AG04450 (cell line): ENCODE data around the gene RPUSD3. TPM values are rescaled to one million over a fixed set of nuclear protein-coding genes. Genes with fewer than 3 reads are reported as not detected.

Experiments used
- CTCF ChIA-PET: fragments of 300-600, 350-600 bp; formaldehyde crosslinking; extraction: SDS; loops from one replicate; lab custom pipeline; 2022; ENCODE audit warnings: antibody characterized with exemption, inconsistent platforms; lab: Charles Lee
- POLR2A ChIA-PET: fragments of 350-600 bp; formaldehyde crosslinking; extraction: SDS; loops from one replicate; lab custom pipeline; 2021; ENCODE audit warnings: antibody characterized with exemption, inconsistent platforms; lab: Yijun Ruan, JAX
- DNase-seq: peaks from one replicate; pipeline ENCODE4 v3.0.0-alpha.2; 2011; ENCODE audit warnings: low read depth, low spot score
- H3K27ac ChIP-seq: one replicate; pipeline ENCODE4 v1.5.1; 2012; ENCODE audit warnings: low read depth, low read length, control low read depth
- H3K27me3 ChIP-seq: one replicate; pipeline ENCODE4 v1.6.0; 2012; ENCODE audit warnings: low read length; ENCODE audit not compliant: control insufficient read depth, insufficient read depth
- H3K4me3 ChIP-seq: 2 replicates; pipeline ENCODE4 v1.5.1; 2011; ENCODE audit warnings: mild to moderate bottlenecking, low read depth, low read length, control low read depth
- H3K9me3 ChIP-seq: 2 replicates; pipeline ENCODE4 v1.5.1; 2012; ENCODE audit warnings: low read length; ENCODE audit not compliant: control insufficient read depth, insufficient read depth
- polyA plus RNA-seq: library from polyadenylated mRNA; depleted of rRNA; stranded (reverse); fragments of >200 nt; gene quantifications from 2 replicates; pipeline ENCODE4 v1.2.3, GENCODE V29; 2011
- TF ChIP-seq, protein P1 (sequence below): IDR thresholded peaks from 2 replicates; pipeline ENCODE4 v1.5.1; 2011; ENCODE audit warnings: low read depth, low read length, control low read depth, inconsistent platforms

Gene RPUSD3
- polyA plus RNA-seq, 1 experiment: 29.0 TPM

DNA sequence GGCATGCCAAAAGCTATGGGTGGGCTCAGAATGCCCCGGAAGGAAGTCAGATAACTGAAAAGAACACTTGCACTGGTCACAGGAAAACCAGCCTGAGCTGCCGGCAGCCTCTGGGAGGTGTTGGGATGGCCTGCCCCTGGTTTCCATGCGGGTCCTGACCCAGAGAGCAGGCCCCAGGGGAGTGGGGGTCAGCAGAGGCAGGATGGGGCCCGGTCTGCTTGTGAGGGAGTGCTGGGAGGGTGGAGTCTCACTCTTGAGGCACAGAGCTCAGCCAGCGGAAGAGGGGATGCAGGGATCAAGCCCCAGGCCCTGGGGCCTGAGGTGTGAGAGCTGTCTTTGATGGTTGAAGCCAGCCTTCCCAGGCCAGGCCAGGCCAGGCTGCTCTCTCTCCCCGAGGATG, 2.4 kb upstream of the RPUSD3 start:
- CTCF ChIA-PET: interaction anchor here (1.0 to 1.6 kb wide), 3 partner anchors 68 to 100 kb away, joined by 3 to 5 read pairs (median 4); no protein-coding TSS in a partner anchor
- H3K9me3 ChIP-seq: peaks cover 4% of the 10 kb centered on the region; the same call in 1 of the 2 replicates
- POLR2A ChIA-PET: interaction anchor here (0.6 kb wide), 1 partner anchor 45 kb away, joined by 3 read pairs; no protein-coding TSS in a partner anchor
- H3K27ac ChIP-seq: no peak overlapping the region
- TF ChIP-seq, protein P1, sequence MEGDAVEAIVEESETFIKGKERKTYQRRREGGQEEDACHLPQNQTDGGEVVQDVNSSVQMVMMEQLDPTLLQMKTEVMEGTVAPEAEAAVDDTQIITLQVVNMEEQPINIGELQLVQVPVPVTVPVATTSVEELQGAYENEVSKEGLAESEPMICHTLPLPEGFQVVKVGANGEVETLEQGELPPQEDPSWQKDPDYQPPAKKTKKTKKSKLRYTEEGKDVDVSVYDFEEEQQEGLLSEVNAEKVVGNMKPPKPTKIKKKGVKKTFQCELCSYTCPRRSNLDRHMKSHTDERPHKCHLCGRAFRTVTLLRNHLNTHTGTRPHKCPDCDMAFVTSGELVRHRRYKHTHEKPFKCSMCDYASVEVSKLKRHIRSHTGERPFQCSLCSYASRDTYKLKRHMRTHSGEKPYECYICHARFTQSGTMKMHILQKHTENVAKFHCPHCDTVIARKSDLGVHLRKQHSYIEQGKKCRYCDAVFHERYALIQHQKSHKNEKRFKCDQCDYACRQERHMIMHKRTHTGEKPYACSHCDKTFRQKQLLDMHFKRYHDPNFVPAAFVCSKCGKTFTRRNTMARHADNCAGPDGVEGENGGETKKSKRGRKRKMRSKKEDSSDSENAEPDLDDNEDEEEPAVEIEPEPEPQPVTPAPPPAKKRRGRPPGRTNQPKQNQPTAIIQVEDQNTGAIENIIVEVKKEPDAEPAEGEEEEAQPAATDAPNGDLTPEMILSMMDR: no peak
- no peak overlapping the region for H3K4me3 ChIP-seq
- no peak for DNase-seq
- H3K27me3 ChIP-seq: no peaks in the 10 kb centered on the region

- H3K27me3 ChIP-seq: no peaks in the 10 kb centered on the region
- CTCF ChIA-PET: interaction anchor here (0.9 kb wide), 1 partner anchor 106 kb away, joined by 3 read pairs; no protein-coding TSS in a partner anchor
- H3K4me3 ChIP-seq: no peak overlapping the region
- no peak for DNase-seq
- POLR2A ChIA-PET: no interaction called here
- TF ChIP-seq, protein P1: no peak
- H3K27ac ChIP-seq: no peak overlapping the region
- H3K9me3 ChIP-seq: no peaks in the 10 kb centered on the region; the same call in 1 of the 2 replicates
Measured at GRCh38 chr3:9841015-9841414, 2.8 kb downstream of the RPUSD3 start.

DNA sequence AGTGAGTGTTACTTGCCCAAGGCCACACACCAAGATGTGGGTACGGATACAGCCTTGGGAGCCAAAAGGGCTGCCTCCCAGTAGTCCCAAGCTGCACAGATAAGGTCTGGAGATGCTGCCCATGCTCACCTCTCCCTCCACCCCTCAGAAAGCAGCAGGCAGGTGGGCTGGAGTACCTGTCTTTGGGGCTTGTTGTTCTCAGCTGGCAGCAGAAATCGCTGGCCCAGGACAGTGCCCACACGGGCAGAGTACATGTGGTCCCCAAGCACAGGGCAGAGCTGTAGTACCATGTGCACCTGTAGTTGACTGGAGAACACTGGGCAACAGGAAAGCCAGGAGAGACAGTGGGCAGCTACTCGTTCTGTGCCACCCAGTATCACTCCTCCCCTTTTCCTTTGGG, 5.0 kb downstream of the RPUSD3 start:
- no peak overlapping the region for H3K27ac ChIP-seq
- no peak overlapping the region for H3K4me3 ChIP-seq
- TF ChIP-seq, protein P1: no peak
- H3K27me3 ChIP-seq: no peaks in the 10 kb centered on the region
- ChIA-PET POLR2A (interaction anchor here (0.6 kb wide), 1 partner anchor 31 kb away, joined by 3 read pairs; no protein-coding TSS in a partner anchor), CTCF (interaction anchor here (0.7 kb wide), 1 partner anchor 1252 kb away, joined by 4 read pairs; no protein-coding TSS in a partner anchor)
- H3K9me3 ChIP-seq: no peaks in the 10 kb centered on the region; the same call in 1 of the 2 replicates
- DNase-seq: no peak

- CTCF ChIA-PET: interaction anchor here (0.6 to 1.0 kb wide), 2 partner anchors 34 to 900 kb away, joined by 4 to 8 read pairs; no protein-coding TSS in a partner anchor
- no peak overlapping the region for H3K4me3 ChIP-seq
- H3K27ac ChIP-seq: no peak overlapping the region
- POLR2A ChIA-PET: interaction anchor here (0.6 kb wide), 1 partner anchor 21 kb away, joined by 5 read pairs; no protein-coding TSS in a partner anchor
- TF ChIP-seq, protein P1: no peak
- no peaks in the 10 kb centered on the region for H3K27me3 ChIP-seq
- no peak for DNase-seq
- H3K9me3 ChIP-seq: no peaks in the 10 kb centered on the region
Measured at GRCh38 chr3:9837701-9838582, 5.9 kb downstream of the RPUSD3 start.
